GM18502 (cell line): ENCODE measurements around the gene TRAF1.
"Not testable (repeated sequence)": the region's sequence is repeated elsewhere in the genome, so short reads cannot be mapped to it uniquely, and the experiment has no call there.

Experiments
- ATAC-seq: cut with Tn5 transposase; IDR thresholded peaks from one replicate; pipeline ENCODE4 v1.9.1; 2021; ENCODE audit warnings: mild to moderate bottlenecking; ENCODE audit not compliant: unreplicated experiment, poor library complexity

Gene TRAF1

GRCh38 chr9:120926397-120926928, at the start of gene TRAF1:
Gene TRAF1, minus strand, starts transcription at chr9:120926796. Its CDS starts 721 bp downstream, at chr9:120926075.
- peak; percentile 26 for ATAC-seq

GRCh38 chr9:120974921-120975320, 48.3 kb upstream of the TRAF1 start:
- no peak for ATAC-seq

GRCh38 chr9:120974181-120974580, 47.6 kb upstream of the TRAF1 start:
- no peak for ATAC-seq

GRCh38 chr9:120971938-120972337, 45.3 kb upstream of the TRAF1 start:
- ATAC-seq = no peak

- ATAC-seq = not testable (repeated sequence)
Observed at GRCh38 chr9:120971471-120971870, 44.9 kb upstream of the TRAF1 start.

GRCh38 chr9:120970244-120970643, 43.6 kb upstream of the TRAF1 start:
- ATAC-seq = no peak

GRCh38 chr9:120966013-120966369, 39.4 kb upstream of the TRAF1 start:
- no peak for ATAC-seq

GRCh38 chr9:120965344-120966012, 38.9 kb upstream of the TRAF1 start:
- no peak for ATAC-seq

GRCh38 chr9:120961936-120962335, 35.3 kb upstream of the TRAF1 start:
- ATAC-seq = no peak

- ATAC-seq = no peak
Observed at GRCh38 chr9:120960001-120960400, 33.4 kb upstream of the TRAF1 start.

GRCh38 chr9:120956862-120957261, 30.3 kb upstream of the TRAF1 start:
- no peak for ATAC-seq

- ATAC-seq = no peak
Observed at GRCh38 chr9:120951960-120952618, 25.5 kb upstream of the TRAF1 start.

GRCh38 chr9:120950421-120951388, 24.1 kb upstream of the TRAF1 start:
- no peak for ATAC-seq

- ATAC-seq = no peak
Observed at GRCh38 chr9:120949290-120949689, 22.7 kb upstream of the TRAF1 start.

- no peak for ATAC-seq
Observed at GRCh38 chr9:120948824-120949223, 22.2 kb upstream of the TRAF1 start.

- ATAC-seq = no peak
Observed at GRCh38 chr9:120947222-120947621, 20.6 kb upstream of the TRAF1 start.

GRCh38 chr9:120946259-120946658, 19.7 kb upstream of the TRAF1 start:
- no peak for ATAC-seq

GRCh38 chr9:120944948-120945347, 18.4 kb upstream of the TRAF1 start:
- ATAC-seq = no peak

GRCh38 chr9:120944434-120944843, 17.8 kb upstream of the TRAF1 start:
- ATAC-seq = peak; percentile 99

GRCh38 chr9:120942186-120943001, 15.8 kb upstream of the TRAF1 start:
- ATAC-seq = no peak
